Transverse colon (tissue), 4 donors: ENCODE data around the gene CEACAM21. TPM values are rescaled to one million over a fixed set of nuclear protein-coding genes. Genes with fewer than 3 reads are reported as not detected.

ENCODE experiments used
- total RNA-seq, 4 donors: library from RNA; depleted of rRNA; stranded (reverse); fragments of >200 nt; gene quantifications; one replicate each; pipeline ENCODE4 v1.1.0, GENCODE V29; 2016

CEACAM21 gene
- total RNA-seq, 4 donors from 2014 or later, result 0.41 to 1.1 (median 0.95) TPM; not detected in 1

Other genes starting within 250 kb of the CEACAM21 start
- 10 to 100 TPM in 2 of 4 donors, 1 to 10 TPM in 2; 4.4 to 30.3 (median 9.7) TPM for gene TGFB1, start 222.2 kb upstream of the CEACAM21 start, total RNA-seq
- gene B9D2, start 212.0 kb upstream of the CEACAM21 start, total RNA-seq, result 1 to 10 TPM in 2 of 4 donors, not detected in 2; 6.4 to 9.3 TPM
- gene TMEM91, start 199.6 kb upstream of the CEACAM21 start, total RNA-seq, result 10 to 100 TPM in 1 of 4 donors, 1 to 10 TPM in 2, not detected in 1; 4.8 to 11.4 (median 9.4) TPM
- 10 to 100 TPM in 3 of 4 donors, 1 to 10 TPM in 1; 4.0 to 20.6 (median 10.8) TPM for gene EXOSC5, start 178.8 kb upstream of the CEACAM21 start, total RNA-seq
- 10 to 100 TPM; 12.0 to 29.9 (median 20.9) TPM for gene BCKDHA, start 178.3 kb upstream of the CEACAM21 start, total RNA-seq
- 100 to 1,000 TPM in 1 of 4 donors, 10 to 100 TPM in 3; 18.5 to 225 (median 49.1) TPM for gene B3GNT8, start 148.8 kb upstream of the CEACAM21 start, total RNA-seq
- gene DMAC2, start 136.3 kb upstream of the CEACAM21 start, total RNA-seq, result 10 to 100 TPM; 15.9 to 65.8 (median 50.1) TPM
- not detected for gene ERICH4, start 133.0 kb upstream of the CEACAM21 start, total RNA-seq
- gene CEACAM4, start 50.9 kb downstream of the CEACAM21 start, total RNA-seq, result 1 to 10 TPM in 1 of 4 donors, under 1 TPM in 1, not detected in 2; 0.48 to 1.5 TPM
- 1,000 to 10,000 TPM in 3 of 4 donors, 10 to 100 TPM in 1; 26.3 to 2,498 (median 1,946) TPM for gene CEACAM7, start 112.1 kb downstream of the CEACAM21 start, total RNA-seq
- 1,000 to 10,000 TPM in 3 of 4 donors, 10 to 100 TPM in 1; 95.5 to 1,964 (median 1,677) TPM for gene CEACAM5, start 132.5 kb downstream of the CEACAM21 start, total RNA-seq
- 100 to 1,000 TPM in 2 of 4 donors, 10 to 100 TPM in 2; 33.8 to 209 (median 104) TPM for gene CEACAM6, start 179.4 kb downstream of the CEACAM21 start, total RNA-seq
- 1 to 10 TPM in 2 of 4 donors, under 1 TPM in 1, not detected in 1; 0.82 to 2.2 (median 1.6) TPM for gene CEACAM3, start 220.4 kb downstream of the CEACAM21 start, total RNA-seq